NCI-H2171 (cell line): Measurements from ENCODE around the gene TST.
"Not testable (repeated sequence)": the region's sequence is repeated elsewhere in the genome, so short reads cannot be mapped to it uniquely, and the experiment has no call there.

ENCODE experiments used
- DNase-seq: peaks from one replicate; lab custom pipeline; 2025; lab: John Stamatoyannopoulos, UW

The TST gene

GRCh38 chr22:37014415-37014806 lies 4.8 kb downstream of the TST start:
- no peak for DNase-seq

GRCh38 chr22:37012956-37013355 lies 6.3 kb downstream of the TST start:
- no peak for DNase-seq

- DNase-seq = no peak
These were observed 6.9 kb downstream of the TST start for GRCh38 chr22:37012262-37012904.

GRCh38 chr22:37011472-37011871 lies 7.8 kb downstream of the TST start:
- DNase-seq = no peak

GRCh38 chr22:37010976-37011375 lies 8.3 kb downstream of the TST start:
- DNase-seq = no peak

- DNase-seq = no peak
These were observed 9.1 kb downstream of the TST start for GRCh38 chr22:37010174-37010573.

GRCh38 chr22:37009490-37009889 lies 9.8 kb downstream of the TST start:
- no peak for DNase-seq

GRCh38 chr22:37008365-37008764 lies 10.9 kb downstream of the TST start:
- DNase-seq = no peak

- DNase-seq = no peak
These were observed 11.6 kb downstream of the TST start for GRCh38 chr22:37007651-37008050.

- DNase-seq = no peak
These were observed 16.6 kb downstream of the TST start for GRCh38 chr22:37002633-37003032.

GRCh38 chr22:37001826-37002225 lies 17.4 kb downstream of the TST start:
- no peak for DNase-seq

GRCh38 chr22:37000676-37001534 lies 18.3 kb downstream of the TST start:
- DNase-seq = no peak

GRCh38 chr22:36999463-36999862 lies 19.8 kb downstream of the TST start:
- no peak for DNase-seq

- no peak for DNase-seq
These were observed 20.5 kb downstream of the TST start for GRCh38 chr22:36998620-36999351.

GRCh38 chr22:36997746-36998145 lies 21.5 kb downstream of the TST start:
- no peak for DNase-seq

GRCh38 chr22:36991206-36991605 lies 28.0 kb downstream of the TST start:
- no peak for DNase-seq

- DNase-seq = no peak
These were observed 28.8 kb downstream of the TST start for GRCh38 chr22:36990457-36990856.

GRCh38 chr22:36989012-36989411 lies 30.2 kb downstream of the TST start:
- not testable (repeated sequence) for DNase-seq

GRCh38 chr22:36988075-36988832 lies 31.0 kb downstream of the TST start:
- DNase-seq = no peak

GRCh38 chr22:36986242-36986821 lies 32.9 kb downstream of the TST start:
- DNase-seq = no peak

GRCh38 chr22:36985211-36985889 lies 33.9 kb downstream of the TST start:
- DNase-seq = no peak
